Measurements from ENCODE around the gene CLDN6.

CLDN6 gene

GRCh38 chr16:2991566-2992261, 26.3 kb downstream of the CLDN6 start:
- Histone ChIP-seq H3K27ac (ENCODE audit: low read length) (no peak overlapping the region), H2AFZ (ENCODE audit: low read depth, low read length) (no peak overlapping the region), H3K36me3 (replicated peaks; ENCODE audit: low read depth, low read length) (no peaks in the 10 kb centered on the region), H3K4me3 (ENCODE audit: low read length) (no peak overlapping the region), H3K9ac (ENCODE audit: low read length) (no peak overlapping the region), H3K79me2 (ENCODE audit: low read length) (no peaks in the 10 kb centered on the region), H3K9me3 (ENCODE audit: insufficient read depth, low read length) (no peaks in the 10 kb centered on the region), H4K20me1 (ENCODE audit: insufficient read depth, low read length) (no peaks in the 10 kb centered on the region), H3K4me2 (ENCODE audit: low read length) (no peak overlapping the region), H3K27me3 (ENCODE audit: low read depth, low read length) (peaks cover 27% of the 10 kb centered on the region), H3K4me1 (ENCODE audit: low read length) (no peaks in the 10 kb centered on the region)
- TF ChIP-seq EZH2phosphoT487 (IDR thresholded peaks at IDR 0.05; ENCODE audit: low read depth), result no peak
- no peak for TF ChIP-seq CTCF (IDR thresholded peaks at IDR 0.05; ENCODE audit: low read depth, low read length)

GRCh38 chr16:2990891-2991290, 27.1 kb downstream of the CLDN6 start:
- no peaks in the 10 kb centered on the region for H3K4me1 ChIP-seq (ENCODE audit: low read length)
- no peaks in the 10 kb centered on the region for H3K9me3 ChIP-seq (ENCODE audit: insufficient read depth, low read length)
- H3K9ac ChIP-seq (ENCODE audit: low read length), result no peak overlapping the region
- no peak for TF ChIP-seq EZH2phosphoT487 (IDR thresholded peaks at IDR 0.05; ENCODE audit: low read depth)
- no peak for TF ChIP-seq CTCF (IDR thresholded peaks at IDR 0.05; ENCODE audit: low read depth, low read length)
- H3K4me2 ChIP-seq (ENCODE audit: low read length), result no peak overlapping the region
- H3K4me3 ChIP-seq (ENCODE audit: low read length), result no peak overlapping the region
- no peaks in the 10 kb centered on the region for H4K20me1 ChIP-seq (ENCODE audit: insufficient read depth, low read length)
- no peak overlapping the region for H3K27ac ChIP-seq (ENCODE audit: low read length)
- H3K36me3 ChIP-seq (replicated peaks; ENCODE audit: low read depth, low read length), result no peaks in the 10 kb centered on the region
- no peaks in the 10 kb centered on the region for H3K79me2 ChIP-seq (ENCODE audit: low read length)
- no peak overlapping the region for H2AFZ ChIP-seq (ENCODE audit: low read depth, low read length)
- H3K27me3 ChIP-seq (ENCODE audit: low read depth, low read length), result peaks cover 25% of the 10 kb centered on the region

- TF ChIP-seq EZH2phosphoT487 (IDR thresholded peaks at IDR 0.05; ENCODE audit: low read depth) (no peak), CTCF (IDR thresholded peaks at IDR 0.05; ENCODE audit: low read depth, low read length) (no peak)
- no peak overlapping the region for H3K27ac ChIP-seq (ENCODE audit: low read length)
- no peaks in the 10 kb centered on the region for H3K79me2 ChIP-seq (ENCODE audit: low read length)
- no peaks in the 10 kb centered on the region for H3K4me1 ChIP-seq (ENCODE audit: low read length)
- no peak overlapping the region for H3K4me2 ChIP-seq (ENCODE audit: low read length)
- no peaks in the 10 kb centered on the region for H4K20me1 ChIP-seq (ENCODE audit: insufficient read depth, low read length)
- peaks cover 25% of the 10 kb centered on the region for H3K27me3 ChIP-seq (ENCODE audit: low read depth, low read length)
- no peaks in the 10 kb centered on the region for H3K36me3 ChIP-seq (replicated peaks; ENCODE audit: low read depth, low read length)
- H3K9ac ChIP-seq (ENCODE audit: low read length), result no peak overlapping the region
- no peak overlapping the region for H3K4me3 ChIP-seq (ENCODE audit: low read length)
- no peak overlapping the region for H2AFZ ChIP-seq (ENCODE audit: low read depth, low read length)
- no peaks in the 10 kb centered on the region for H3K9me3 ChIP-seq (ENCODE audit: insufficient read depth, low read length)
Measured at GRCh38 chr16:2988590-2989099, 29.3 kb downstream of the CLDN6 start.

GRCh38 chr16:2987833-2988232, 30.1 kb downstream of the CLDN6 start:
- peaks cover 4% of the 10 kb centered on the region for H3K4me1 ChIP-seq (ENCODE audit: low read length)

More at GRCh38 chr16:2987833-2988232, 30.1 kb downstream of the CLDN6 start:
- Histone ChIP-seq H3K4me3 (ENCODE audit: low read length) (no peak overlapping the region), H3K36me3 (replicated peaks; ENCODE audit: low read depth, low read length) (no peaks in the 10 kb centered on the region), H3K4me2 (ENCODE audit: low read length) (no peak overlapping the region), H3K9me3 (ENCODE audit: insufficient read depth, low read length) (no peaks in the 10 kb centered on the region), H3K9ac (ENCODE audit: low read length) (no peak overlapping the region), H4K20me1 (ENCODE audit: insufficient read depth, low read length) (no peaks in the 10 kb centered on the region), H3K27me3 (ENCODE audit: low read depth, low read length) (peaks cover 25% of the 10 kb centered on the region), H3K27ac (ENCODE audit: low read length) (no peak overlapping the region), H2AFZ (ENCODE audit: low read depth, low read length) (no peak overlapping the region), H3K79me2 (ENCODE audit: low read length) (no peaks in the 10 kb centered on the region)
- TF ChIP-seq EZH2phosphoT487 (IDR thresholded peaks at IDR 0.05; ENCODE audit: low read depth), result no peak
- TF ChIP-seq CTCF (IDR thresholded peaks at IDR 0.05; ENCODE audit: low read depth, low read length), result no peak

Data from OCI-LY3 (cell line).